ENCODE data around the gene PAEP.
"Not testable (repeated sequence)": the region's sequence is repeated elsewhere in the genome, so short reads cannot be mapped to it uniquely, and the experiment has no call there.

Gene PAEP

GRCh38 chr9:135526089-135526729, 35.3 kb upstream of the PAEP start:
- no peak for DNase-seq (ENCODE audit: low spot score)

- no peak for DNase-seq (ENCODE audit: low spot score)
These were observed 34.6 kb upstream of the PAEP start for GRCh38 chr9:135526730-135527571.

- not testable (repeated sequence) for DNase-seq (ENCODE audit: low spot score)
These were observed 32.6 kb upstream of the PAEP start for GRCh38 chr9:135528842-135529435.

GRCh38 chr9:135530146-135530545, 31.4 kb upstream of the PAEP start:
- DNase-seq (ENCODE audit: low spot score), result no peak

GRCh38 chr9:135531096-135531495, 30.5 kb upstream of the PAEP start:
- DNase-seq (ENCODE audit: low spot score), result no peak

GRCh38 chr9:135533113-135533512, 28.4 kb upstream of the PAEP start:
- DNase-seq (ENCODE audit: low spot score), result no peak

- DNase-seq (ENCODE audit: low spot score), result no peak
These were observed 27.9 kb upstream of the PAEP start for GRCh38 chr9:135533674-135534073.

- not testable (repeated sequence) for DNase-seq (ENCODE audit: low spot score)
These were observed 27.3 kb upstream of the PAEP start for GRCh38 chr9:135534192-135534711.

- not testable (repeated sequence) for DNase-seq (ENCODE audit: low spot score)
These were observed 26.7 kb upstream of the PAEP start for GRCh38 chr9:135534826-135535225.

- not testable (repeated sequence) for DNase-seq (ENCODE audit: low spot score)
These were observed 25.9 kb upstream of the PAEP start for GRCh38 chr9:135535631-135536030.

- DNase-seq (ENCODE audit: low spot score), result no peak
These were observed 25.3 kb upstream of the PAEP start for GRCh38 chr9:135536216-135536615.

- DNase-seq (ENCODE audit: low spot score), result peak; percentile 68
These were observed 18.2 kb upstream of the PAEP start for GRCh38 chr9:135543262-135543894.

- no peak for DNase-seq (ENCODE audit: low spot score)
These were observed 16.4 kb upstream of the PAEP start for GRCh38 chr9:135544981-135545635.

GRCh38 chr9:135545646-135546176, 15.8 kb upstream of the PAEP start, which contains the start of gene OBP2A:
OBP2A (plus strand) TSS chr9:135546126; CDS start chr9:135546181, 55 bp downstream.
- not testable (repeated sequence) for DNase-seq (ENCODE audit: low spot score)

GRCh38 chr9:135546792-135547617, 14.6 kb upstream of the PAEP start:
- DNase-seq (ENCODE audit: low spot score), result not testable (repeated sequence)

GRCh38 chr9:135547756-135548736, 13.5 kb upstream of the PAEP start:
- DNase-seq (ENCODE audit: low spot score), result no peak

GRCh38 chr9:135549478-135550343, 11.8 kb upstream of the PAEP start:
- not testable (repeated sequence) for DNase-seq (ENCODE audit: low spot score)

- no peak for DNase-seq (ENCODE audit: low spot score)
These were observed 11.1 kb upstream of the PAEP start for GRCh38 chr9:135550344-135550918.
